Measurements from ENCODE around the gene RERG. TPM values are rescaled to one million over a fixed set of nuclear protein-coding genes. Genes with fewer than 3 reads are reported as not detected.

Gene RERG
- total RNA-seq, 4 donors from 2014 or later, result 2.9 to 16.5 (median 11.4) TPM

DNA sequence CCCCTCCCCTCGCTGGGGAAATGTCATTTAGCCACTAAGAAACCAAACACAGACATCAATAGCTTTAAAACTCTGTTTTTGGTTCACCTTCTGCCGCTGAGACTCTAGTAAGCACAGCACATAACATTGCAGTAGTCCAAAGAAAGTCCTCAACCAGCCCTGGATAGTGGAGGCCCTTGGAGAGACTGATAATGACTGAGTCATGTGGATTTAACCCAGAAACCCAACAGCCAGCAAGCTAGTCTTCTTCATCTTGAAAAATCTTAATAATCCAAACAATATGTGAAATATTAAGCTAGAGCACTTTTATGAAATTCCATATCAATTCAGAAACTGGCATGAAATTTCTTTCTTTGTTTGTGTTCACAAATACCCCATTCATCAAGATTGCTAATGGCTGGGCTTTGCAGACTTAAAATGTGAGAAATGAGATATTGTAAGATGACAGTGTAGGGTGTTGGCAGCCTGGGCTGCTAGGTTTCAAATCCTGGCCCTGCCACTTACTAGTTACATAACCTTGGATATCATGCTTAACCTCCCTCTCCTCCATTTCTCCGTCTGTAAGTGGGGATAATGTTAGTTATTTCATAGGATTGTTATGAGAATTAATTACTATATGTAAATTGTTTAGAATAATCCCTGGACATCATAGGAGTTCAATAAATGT, 40.1 kb downstream of the RERG start:
- 45 to 71% methylated on average over 3 of the region's 3 CpGs for WGBS, 2 donors
- no peak for DNase-seq (ENCODE audit: low spot score in 2 of 2)
- no peak for TF ChIP-seq POLR2A (IDR thresholded peaks at IDR 0.05)
- no peak for TF ChIP-seq CTCF (IDR thresholded peaks at IDR 0.05)
- intact Hi-C loops (cut with DNase I; ENCODE audit: low total_unique reads), result no loop called here
- H3K4me3 ChIP-seq (ENCODE audit: low read depth, poor library complexity, severe bottlenecking), result no peak overlapping the region

DNA sequence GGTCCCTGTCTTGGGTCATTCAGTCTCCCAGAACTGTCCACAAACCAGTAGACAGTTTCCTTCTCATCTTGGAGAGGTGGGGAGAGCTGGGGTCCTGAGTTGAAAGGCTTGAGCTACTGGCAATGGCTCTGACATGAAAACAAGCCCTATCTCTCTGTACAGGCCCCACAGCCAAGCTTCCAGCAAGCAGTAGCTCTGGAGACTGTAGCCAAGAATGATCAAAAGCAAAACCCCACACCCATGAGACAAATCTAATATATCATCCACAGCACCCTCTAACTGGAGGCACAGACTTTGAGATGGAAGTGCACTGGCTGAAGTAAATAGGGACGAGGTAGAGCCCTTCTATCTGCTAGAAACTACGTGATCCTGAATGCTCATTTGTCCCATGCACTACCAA, 40.9 kb downstream of the RERG start:
- no peak for TF ChIP-seq CTCF (IDR thresholded peaks at IDR 0.05)
- no peak for TF ChIP-seq POLR2A (IDR thresholded peaks at IDR 0.05)
- WGBS, 2 donors, result 58 to 68% methylated on average over 2 of the region's 2 CpGs
- intact Hi-C loops (cut with DNase I; ENCODE audit: low total_unique reads), result no loop called here
- no peak overlapping the region for H3K4me3 ChIP-seq (ENCODE audit: low read depth, poor library complexity, severe bottlenecking)
- no peak for DNase-seq (ENCODE audit: low spot score in 2 of 2)

GRCh38 chr12:15179672-15180071, 41.5 kb downstream of the RERG start:
- intact Hi-C loops (cut with DNase I; ENCODE audit: low total_unique reads), result no loop called here
- no peak for TF ChIP-seq CTCF (IDR thresholded peaks at IDR 0.05)
- no peak for TF ChIP-seq POLR2A (IDR thresholded peaks at IDR 0.05)
- H3K4me3 ChIP-seq (ENCODE audit: low read depth, poor library complexity, severe bottlenecking), result no peak overlapping the region
- WGBS, 2 donors, result 70 to 72% methylated on average over 2 of the region's 2 CpGs
- no peak for DNase-seq (ENCODE audit: low spot score in 2 of 2)

DNA sequence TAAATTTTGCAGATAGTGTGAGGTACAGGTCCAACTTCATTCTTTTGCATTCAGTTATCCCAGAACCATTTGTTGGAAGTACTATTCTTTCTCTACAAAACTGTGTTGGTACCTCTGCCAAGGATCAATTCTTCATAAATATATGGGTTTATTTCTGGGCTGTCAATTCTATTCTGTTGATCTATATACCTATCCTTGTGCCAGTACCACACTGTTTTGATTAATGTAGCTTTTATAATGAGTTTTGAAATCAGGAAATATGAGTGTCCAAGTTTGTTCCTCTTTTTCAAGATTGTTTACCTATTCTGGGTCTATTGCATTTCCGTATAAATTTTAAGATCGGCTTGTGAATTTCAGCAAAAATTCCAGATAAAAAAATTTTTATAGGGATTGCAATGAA, 48.1 kb downstream of the RERG start:
- no peak for DNase-seq (ENCODE audit: low spot score in 2 of 2)
- intact Hi-C loops (cut with DNase I; ENCODE audit: low total_unique reads), result no loop called here
- no peak overlapping the region for H3K4me3 ChIP-seq (ENCODE audit: low read depth, poor library complexity, severe bottlenecking)
- 97 to 100% methylated on average over 2 of the region's 2 CpGs for WGBS, 2 donors
- TF ChIP-seq CTCF (IDR thresholded peaks at IDR 0.05) (no peak), POLR2A (IDR thresholded peaks at IDR 0.05) (no peak)

GRCh38 chr12:15172060-15172822, 49.0 kb downstream of the RERG start:
- no peak overlapping the region for H3K4me3 ChIP-seq (ENCODE audit: low read depth, poor library complexity, severe bottlenecking)
- 71 to 83% methylated on average over 3 of the region's 3 CpGs for WGBS, 2 donors
- no peak for TF ChIP-seq POLR2A (IDR thresholded peaks at IDR 0.05)
- TF ChIP-seq CTCF (IDR thresholded peaks at IDR 0.05), result no peak
- no peak for DNase-seq (ENCODE audit: low spot score in 2 of 2)
- intact Hi-C loops (cut with DNase I; ENCODE audit: low total_unique reads), result no loop called here

Measured in lower leg skin (tissue), 4 donors.